ENCODE results near the gene SLC6A17. TPM values are rescaled to one million over a fixed set of nuclear protein-coding genes. Genes with fewer than 3 reads are reported as not detected.

Gene SLC6A17
- total RNA-seq, 1 donor from 2014 or later, result 0.53 TPM

DNA sequence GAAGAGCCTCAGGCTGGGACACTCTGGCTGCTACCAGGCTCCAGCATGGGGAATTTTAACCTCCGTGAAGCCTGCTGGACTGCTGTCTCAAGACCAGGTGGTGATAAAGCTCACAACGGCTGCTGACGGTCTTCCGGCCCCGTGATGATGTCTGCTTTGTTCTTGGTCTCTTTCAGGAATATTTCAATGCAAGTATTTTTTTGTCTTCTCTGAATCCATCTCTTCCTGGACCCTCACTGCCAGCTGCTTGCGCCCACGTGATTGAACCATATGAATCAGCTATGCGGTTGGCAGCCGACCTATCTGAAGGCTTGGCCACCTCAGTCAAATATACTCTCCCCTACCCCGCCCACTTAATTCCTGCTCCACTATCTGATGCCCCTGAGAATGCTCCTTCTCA, 14.6 kb upstream of the SLC6A17 start:
- DNase-seq (ENCODE audit: low read depth) (no peak), FAIRE-seq (no peak)
- H3K36me3 ChIP-seq (ENCODE audit: control insufficient read depth, insufficient read depth, low read length), result no peaks in the 10 kb centered on the region
- TF ChIP-seq, protein P1, sequence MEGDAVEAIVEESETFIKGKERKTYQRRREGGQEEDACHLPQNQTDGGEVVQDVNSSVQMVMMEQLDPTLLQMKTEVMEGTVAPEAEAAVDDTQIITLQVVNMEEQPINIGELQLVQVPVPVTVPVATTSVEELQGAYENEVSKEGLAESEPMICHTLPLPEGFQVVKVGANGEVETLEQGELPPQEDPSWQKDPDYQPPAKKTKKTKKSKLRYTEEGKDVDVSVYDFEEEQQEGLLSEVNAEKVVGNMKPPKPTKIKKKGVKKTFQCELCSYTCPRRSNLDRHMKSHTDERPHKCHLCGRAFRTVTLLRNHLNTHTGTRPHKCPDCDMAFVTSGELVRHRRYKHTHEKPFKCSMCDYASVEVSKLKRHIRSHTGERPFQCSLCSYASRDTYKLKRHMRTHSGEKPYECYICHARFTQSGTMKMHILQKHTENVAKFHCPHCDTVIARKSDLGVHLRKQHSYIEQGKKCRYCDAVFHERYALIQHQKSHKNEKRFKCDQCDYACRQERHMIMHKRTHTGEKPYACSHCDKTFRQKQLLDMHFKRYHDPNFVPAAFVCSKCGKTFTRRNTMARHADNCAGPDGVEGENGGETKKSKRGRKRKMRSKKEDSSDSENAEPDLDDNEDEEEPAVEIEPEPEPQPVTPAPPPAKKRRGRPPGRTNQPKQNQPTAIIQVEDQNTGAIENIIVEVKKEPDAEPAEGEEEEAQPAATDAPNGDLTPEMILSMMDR (IDR thresholded peaks at IDR 0.05; ENCODE audit: insufficient read depth, low read length, severe bottlenecking), result no peak
- no peak overlapping the region for H3K4me3 ChIP-seq (ENCODE audit: low read depth, low read length)
- H3K27me3 ChIP-seq (ENCODE audit: control insufficient read depth, insufficient read depth, low read length), result peaks cover 11% of the 10 kb centered on the region

DNA sequence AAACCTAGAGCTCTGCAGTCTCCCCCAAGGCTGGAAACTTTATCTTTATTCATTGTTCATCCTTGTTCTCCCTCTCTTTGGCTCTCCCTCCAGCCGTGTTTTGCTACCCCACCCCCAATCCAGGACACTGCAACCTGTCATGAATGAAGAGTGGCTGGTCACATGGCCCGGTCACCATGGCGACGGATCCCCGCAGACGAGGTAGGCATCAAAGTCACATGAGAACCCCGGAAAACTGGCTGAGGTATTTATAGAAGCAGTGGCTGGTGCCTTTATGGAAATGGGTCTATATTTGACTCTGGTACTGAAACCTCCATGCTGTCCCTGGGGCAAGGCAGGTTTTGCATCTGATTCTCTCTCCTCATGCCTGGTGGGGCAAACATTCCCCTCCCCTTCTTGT, 13.4 kb upstream of the SLC6A17 start:
- no peaks in the 10 kb centered on the region for H3K36me3 ChIP-seq (ENCODE audit: control insufficient read depth, insufficient read depth, low read length)
- TF ChIP-seq, protein P1 (IDR thresholded peaks at IDR 0.05; ENCODE audit: insufficient read depth, low read length, severe bottlenecking), result no peak
- DNase-seq (ENCODE audit: low read depth), result no peak
- FAIRE-seq, result no peak
- H3K4me3 ChIP-seq (ENCODE audit: low read depth, low read length), result no peak overlapping the region
- H3K27me3 ChIP-seq (ENCODE audit: control insufficient read depth, insufficient read depth, low read length), result peaks cover 8% of the 10 kb centered on the region

DNA sequence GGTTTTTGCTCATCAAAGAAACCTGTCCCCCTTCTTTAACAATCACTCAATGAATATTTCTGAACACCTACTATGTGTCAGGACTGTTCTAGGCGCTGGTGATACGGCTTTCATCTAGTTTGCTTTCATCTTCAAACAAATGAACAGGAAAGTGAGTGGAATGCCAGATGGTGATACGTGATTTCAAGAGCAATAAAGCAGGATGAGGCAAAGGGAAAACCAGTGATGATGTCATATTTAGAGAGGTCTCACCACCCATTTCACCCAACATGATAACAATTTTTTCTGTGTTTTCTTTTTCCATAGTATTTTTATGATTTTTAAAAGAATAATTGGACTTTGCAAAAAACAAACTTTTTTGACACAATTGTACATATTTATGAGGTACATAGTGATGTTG, 11.3 kb upstream of the SLC6A17 start:
- FAIRE-seq, result no peak
- TF ChIP-seq, protein P1 (IDR thresholded peaks at IDR 0.05; ENCODE audit: insufficient read depth, low read length, severe bottlenecking), result no peak
- no peak overlapping the region for H3K4me3 ChIP-seq (ENCODE audit: low read depth, low read length)
- H3K27me3 ChIP-seq (ENCODE audit: control insufficient read depth, insufficient read depth, low read length), result peaks cover 8% of the 10 kb centered on the region
- DNase-seq (ENCODE audit: low read depth), result no peak
- no peaks in the 10 kb centered on the region for H3K36me3 ChIP-seq (ENCODE audit: control insufficient read depth, insufficient read depth, low read length)

DNA sequence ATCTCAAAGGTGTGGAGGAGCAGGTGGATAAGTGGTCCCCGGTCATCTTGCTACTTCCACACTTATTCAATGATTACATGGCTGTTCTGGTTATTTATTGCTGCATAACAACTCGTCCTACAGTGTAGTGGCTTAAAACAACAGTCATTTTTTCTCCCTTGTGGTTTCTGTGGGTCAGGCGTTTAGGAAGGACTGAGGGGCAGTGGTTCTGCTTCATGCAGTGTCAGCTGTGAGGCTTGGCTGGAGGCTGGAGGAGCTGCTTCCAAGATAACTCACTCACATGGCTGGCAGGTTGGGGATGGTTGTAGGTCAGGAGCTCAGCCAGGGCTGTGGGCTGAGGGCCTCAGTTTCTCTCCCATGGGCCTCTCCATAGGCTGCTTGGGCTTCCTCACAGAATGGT, 5.9 kb upstream of the SLC6A17 start:
- Histone ChIP-seq H3K27me3 (ENCODE audit: control insufficient read depth, insufficient read depth, low read length) (peaks cover 7% of the 10 kb centered on the region), H3K4me3 (ENCODE audit: low read depth, low read length) (no peak overlapping the region), H3K36me3 (ENCODE audit: control insufficient read depth, insufficient read depth, low read length) (no peaks in the 10 kb centered on the region)
- FAIRE-seq, result no peak
- TF ChIP-seq, protein P1 (IDR thresholded peaks at IDR 0.05; ENCODE audit: insufficient read depth, low read length, severe bottlenecking), result no peak
- DNase-seq (ENCODE audit: low read depth), result no peak

DNA sequence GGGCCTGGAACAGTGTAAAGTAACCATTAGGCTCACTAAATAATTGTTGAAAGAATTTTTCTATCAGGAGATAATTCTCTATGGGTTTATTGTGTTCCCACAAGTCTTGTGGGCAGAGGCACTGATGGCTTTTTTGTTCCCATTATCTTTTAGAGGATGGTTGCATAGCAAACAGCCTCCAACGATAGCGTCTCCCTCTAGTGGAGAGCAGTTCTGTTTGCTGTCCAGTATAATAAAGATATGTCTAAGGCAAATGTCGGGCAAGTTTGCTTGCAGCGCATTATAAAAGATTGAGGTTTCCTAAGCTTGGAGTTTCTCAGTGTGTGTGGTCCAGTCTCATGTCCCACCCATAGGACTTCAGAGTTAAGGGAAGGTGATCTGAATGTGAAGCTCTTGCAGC, 1.3 kb upstream of the SLC6A17 start:
- Histone ChIP-seq H3K4me3 (ENCODE audit: low read depth, low read length) (no peak overlapping the region), H3K36me3 (ENCODE audit: control insufficient read depth, insufficient read depth, low read length) (no peaks in the 10 kb centered on the region), H3K27me3 (ENCODE audit: control insufficient read depth, insufficient read depth, low read length) (peaks cover 9% of the 10 kb centered on the region)
- FAIRE-seq, result no peak
- TF ChIP-seq, protein P1 (IDR thresholded peaks at IDR 0.05; ENCODE audit: insufficient read depth, low read length, severe bottlenecking), result peak; percentile 51
- DNase-seq (ENCODE audit: low read depth), result peak; percentile 29

DNA sequence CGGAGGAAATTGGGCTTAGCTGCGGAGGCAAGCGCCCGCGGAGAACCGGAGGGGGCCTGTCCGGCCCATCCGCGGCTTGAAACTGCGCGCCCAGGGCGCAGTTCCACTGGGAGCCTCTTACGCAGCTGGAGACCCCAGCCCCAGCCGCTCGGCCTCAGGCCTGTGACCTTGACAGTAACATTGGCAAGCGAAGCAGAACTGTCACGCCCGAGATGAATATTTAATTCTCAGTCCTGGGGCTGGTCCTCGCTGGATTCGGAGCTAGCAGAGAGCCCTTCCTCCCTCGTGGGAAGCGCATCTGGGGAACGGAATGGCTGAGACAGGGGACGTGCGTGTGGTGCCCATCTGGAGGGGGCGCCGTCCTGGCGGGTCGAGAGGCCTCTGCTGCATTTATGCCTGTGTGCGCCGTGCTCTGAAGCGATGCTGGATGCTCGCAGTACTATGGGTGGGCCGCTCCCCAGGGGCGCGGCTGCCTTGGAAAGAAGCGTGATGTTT, 928 bp downstream of the SLC6A17 start:
- no peak for FAIRE-seq
- DNase-seq (ENCODE audit: low read depth), result no peak
- H3K36me3 ChIP-seq (ENCODE audit: control insufficient read depth, insufficient read depth, low read length), result no peaks in the 10 kb centered on the region
- TF ChIP-seq, protein P1 (IDR thresholded peaks at IDR 0.05; ENCODE audit: insufficient read depth, low read length, severe bottlenecking), result no peak
- peaks cover 7% of the 10 kb centered on the region for H3K27me3 ChIP-seq (ENCODE audit: control insufficient read depth, insufficient read depth, low read length)
- H3K4me3 ChIP-seq (ENCODE audit: low read depth, low read length), result no peak overlapping the region
